Embryonic facial prominence (tissue), 1 donor: ENCODE data around the gene P2RX1.
"Not testable (repeated sequence)": the region's sequence is repeated elsewhere in the genome, so short reads cannot be mapped to it uniquely, and the experiment has no call there.

Experiments used
- DNase-seq: peaks from one replicate; pipeline ENCODE4 v3.0.0-alpha.2; 2016; ENCODE audit errors: extremely low spot score

P2RX1 gene

GRCh38 chr17:3857261-3858105 is 58.8 kb downstream of the P2RX1 start:
- no peak for DNase-seq

GRCh38 chr17:3854204-3854603 is 62.1 kb downstream of the P2RX1 start:
- DNase-seq, result not testable (repeated sequence)

DNA sequence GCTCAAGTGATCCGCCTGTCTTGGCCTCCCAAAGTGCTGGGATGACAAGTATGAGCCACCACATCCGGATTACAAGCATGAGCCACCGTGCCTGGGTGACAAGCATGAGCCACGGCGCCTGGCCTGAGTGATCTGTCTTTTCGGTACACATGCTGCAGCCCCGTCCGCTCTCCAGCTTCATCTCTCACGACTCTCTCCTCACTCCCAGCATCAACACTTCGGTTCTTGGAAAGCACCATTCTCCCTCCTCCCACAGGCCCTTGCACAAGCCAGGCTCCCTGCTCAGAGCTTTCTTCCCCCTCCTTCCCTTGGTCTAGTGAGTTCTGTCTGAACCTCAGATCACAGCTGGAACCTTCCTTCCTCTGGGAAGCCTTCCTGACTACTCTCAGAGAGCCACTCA is 63.7 kb downstream of the P2RX1 start:
- no peak for DNase-seq

DNA sequence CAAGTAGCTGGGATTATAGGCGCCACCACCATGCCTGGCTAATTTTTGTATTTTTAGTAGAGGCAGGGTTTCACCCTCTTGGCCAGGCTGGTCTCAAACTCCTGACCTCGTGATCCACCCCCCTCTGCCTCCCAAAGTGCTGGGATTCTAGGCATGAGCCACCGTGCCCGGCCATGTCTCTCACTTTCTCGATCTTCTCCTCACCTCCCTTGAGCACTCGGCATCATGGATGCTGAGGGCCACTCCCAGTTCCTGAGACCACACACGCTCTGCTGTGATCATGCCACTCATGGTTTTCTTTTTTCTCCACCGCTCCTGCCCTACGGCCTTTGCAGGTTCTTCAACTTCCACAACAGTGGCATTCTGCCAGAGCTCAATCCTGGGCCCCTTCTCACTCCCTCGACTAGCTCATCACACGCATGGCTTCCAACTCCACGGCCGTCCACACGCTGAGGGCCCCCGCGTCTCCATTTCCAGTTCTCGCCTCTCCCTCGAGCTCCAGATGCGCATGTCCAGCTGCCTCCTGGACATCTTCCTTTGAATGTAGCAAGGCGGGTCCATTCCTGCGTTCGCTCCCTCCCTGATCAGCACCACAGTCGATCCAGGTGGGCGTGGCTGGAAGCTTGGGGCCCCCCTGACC is 64.7 kb downstream of the P2RX1 start:
- no peak for DNase-seq

DNA sequence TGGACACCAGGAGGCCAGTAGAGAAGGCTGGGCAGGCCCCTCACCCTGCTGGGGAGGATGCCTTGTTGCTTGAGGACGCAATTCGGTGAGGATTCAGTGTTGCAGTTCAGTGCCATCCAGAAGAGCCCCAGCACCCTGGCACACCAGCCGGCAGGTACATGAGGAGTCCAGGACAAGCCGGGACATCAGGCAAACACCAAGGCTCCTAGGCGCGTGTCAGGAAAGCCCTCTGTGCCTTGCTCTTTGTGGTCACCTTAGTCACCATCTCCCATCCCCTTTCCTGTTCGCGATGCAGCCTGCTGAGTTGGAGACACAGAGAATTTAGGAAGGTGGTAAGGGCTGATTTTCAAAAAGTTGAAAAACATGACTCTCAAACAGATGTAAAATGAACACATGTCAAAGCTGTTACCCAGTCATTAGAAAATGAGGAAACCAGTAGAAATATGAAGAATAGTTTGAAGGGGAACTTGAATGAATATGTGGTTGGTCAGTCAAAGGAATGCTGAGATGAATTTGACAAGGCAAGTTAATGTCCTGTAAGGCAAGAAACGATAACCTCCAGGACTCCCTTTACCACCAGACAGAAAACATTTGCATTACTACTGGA is 67.9 kb downstream of the P2RX1 start:
- DNase-seq, result no peak

DNA sequence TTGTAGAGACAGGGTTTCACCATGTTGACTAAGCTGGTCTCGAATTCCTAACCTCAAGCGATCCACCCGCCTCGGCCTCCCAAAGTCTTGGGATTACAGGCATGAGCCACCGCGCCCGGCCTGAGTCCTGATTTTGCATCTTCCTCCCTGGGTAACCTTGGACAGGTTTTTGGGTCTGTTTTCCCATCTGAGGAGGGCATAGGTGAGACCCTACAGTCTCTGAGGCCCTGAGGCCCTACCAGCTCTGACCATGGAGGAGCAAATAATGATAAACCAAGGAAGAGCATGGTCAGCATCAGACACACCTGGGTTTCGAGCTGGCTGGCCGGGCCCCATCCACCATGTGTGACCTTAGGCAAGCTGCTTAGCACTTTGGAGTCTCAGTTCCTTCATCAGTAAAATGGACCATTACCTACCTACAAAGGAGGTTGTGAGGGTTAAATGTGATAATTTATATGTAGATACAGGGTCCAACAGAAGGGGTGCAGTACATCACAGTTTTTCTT is 69.0 kb downstream of the P2RX1 start:
- DNase-seq, result no peak
